K562 (cell line): ENCODE data around the gene ZNF33A. TPM values are rescaled to one million over a fixed set of nuclear protein-coding genes. Genes with fewer than 3 reads are reported as not detected.

ENCODE experiments used
- ARID2 ChIP-seq: fragments of 450-650 bp; IDR thresholded peaks from 2 replicates; pipeline ENCODE4 v1.6.1; 2017; ENCODE audit warnings: antibody characterized with exemption, mild to moderate bottlenecking
- ATF1 ChIP-seq, 2 experiments: fragments of 450-650 bp in 1 of 2; IDR thresholded peaks; 2 replicates each; pipeline ENCODE4 v1.6.1; 2016; ENCODE audit warnings: missing compliant biosample characterization in 1 of 2, missing genetic modification characterization in 1 of 2
- CTCF ChIP-seq, 3 experiments: IDR thresholded peaks in 2 of 3; conservative IDR thresholded peaks in 1 of 3; 2 replicates each; pipeline ENCODE4 v1.5.1; 2011 to 2012; ENCODE audit warnings: low read length in 3 of 3, mild to moderate bottlenecking in 3 of 3, control low read depth in 2 of 3, improper control_type of control experiment in 1 of 3, inconsistent platforms in 1 of 3, low read depth in 1 of 3, mixed read lengths in 1 of 3, moderate library complexity in 1 of 3; ENCODE audit not compliant: insufficient read depth in 2 of 3
- ETV5 ChIP-seq: sonication (generic); formaldehyde crosslinking; IDR thresholded peaks from 2 replicates; pipeline ENCODE4 v1.4.0; 2020; ENCODE audit warnings: low read depth, mild to moderate bottlenecking, missing genetic modification reagents
- HMGN3 ChIP-seq: IDR thresholded peaks from 2 replicates; pipeline ENCODE4 v1.6.1; 2011; ENCODE audit warnings: borderline replicate concordance, low read depth, mild to moderate bottlenecking, mixed read lengths, low read length; ENCODE audit not compliant: insufficient read length; ENCODE audit errors: extremely low read depth
- HNRNPLL ChIP-seq: fragments of 200-400 bp; formaldehyde crosslinking; IDR thresholded peaks from 2 replicates; pipeline ENCODE4 v1.6.1; 2017; ENCODE audit warnings: low read length, low read depth, mild to moderate bottlenecking; ENCODE audit not compliant: poor library complexity, severe bottlenecking
- PML ChIP-seq: IDR thresholded peaks from 2 replicates; pipeline ENCODE4 v1.6.1; 2012; ENCODE audit warnings: low read length, inconsistent platforms
- TEAD1 ChIP-seq, 2 experiments: fragments of 450-650 bp in 1 of 2; sonication (generic) in 1 of 2; formaldehyde crosslinking; IDR thresholded peaks; 2 replicates each; pipeline versions ENCODE4 v1.4.0 to v1.8.0; 2020 to 2022; ENCODE audit warnings: mild to moderate bottlenecking in 2 of 2, missing genetic modification reagents in 1 of 2
- ZBTB7A ChIP-seq: IDR thresholded peaks from 2 replicates; pipeline ENCODE4 v1.6.1; 2011; ENCODE audit warnings: low read depth, mild to moderate bottlenecking, low read length, moderate library complexity, borderline replicate concordance; ENCODE audit not compliant: control insufficient read depth
- ZNF589 ChIP-seq: fragments of 200-800 bp; sonication (Bioruptor generic); IDR thresholded peaks from 2 replicates; pipeline ENCODE4 v1.6.1; 2016; ENCODE audit warnings: low read depth, missing genetic modification characterization, missing compliant biosample characterization
- polyA plus RNA-seq, 8 experiments: library from polyadenylated mRNA; depleted of rRNA in 4 of 8; stranded (reverse) in 5 of 8; unstranded in 3 of 8; fragments of >200 nt; fragmentation: Nextera tagmentation in 2 of 8; fragmentation: Illumina TruSeq in 1 of 8; extraction: Ambion mirVana in 2 of 8; extraction: Trizol in 1 of 8; gene quantifications; 2 replicates each; pipeline versions ENCODE4 v1.2.1 to v1.2.3, GENCODE V29; 2011 to 2014; ENCODE audit warnings: inconsistent platforms in 1 of 8, missing spikeins in 1 of 8
- total RNA-seq, 7 experiments: library from RNA; depleted of rRNA in 6 of 7; stranded (reverse); fragments of >200 nt in 6 of 7; fragmentation: Illumina TruSeq in 2 of 7; extraction: Trizol in 2 of 7; gene quantifications; 2 replicates each; pipeline versions ENCODE4 v1.2.1 to v1.2.3, GENCODE V29; 2011 to 2021; ENCODE audit warnings: low replicate concordance in 1 of 7
- TF ChIP-seq, protein P1 (sequence below), 2 experiments: fragments of 450-650 bp; formaldehyde crosslinking in 1 of 2; IDR thresholded peaks; 2 replicates each; pipeline versions ENCODE4 v1.4.0 to v1.6.1; 2014 to 2020; ENCODE audit warnings: mild to moderate bottlenecking in 2 of 2, borderline replicate concordance in 1 of 2, low read depth in 1 of 2
- TF ChIP-seq, protein P2 (sequence below): fragments of 250-450 bp; sonication (Bioruptor Pico); IDR thresholded peaks from 2 replicates; pipeline ENCODE4 v1.4.0; 2020; ENCODE audit warnings: mild to moderate bottlenecking, moderate library complexity, borderline replicate concordance

ZNF33A gene
- total and polyA plus RNA-seq, 9 of the 15 experiments (the other 6 are each of a cell fraction or from before 2014, with no cell fraction given): 8.1 to 27.5 (median 16.4) TPM

GRCh38 chr10:37976091-37976879 lies 34.2 kb upstream of the ZNF33A start, which contains the start of gene ZNF25 (continued):
- TF ChIP-seq, protein P1, sequence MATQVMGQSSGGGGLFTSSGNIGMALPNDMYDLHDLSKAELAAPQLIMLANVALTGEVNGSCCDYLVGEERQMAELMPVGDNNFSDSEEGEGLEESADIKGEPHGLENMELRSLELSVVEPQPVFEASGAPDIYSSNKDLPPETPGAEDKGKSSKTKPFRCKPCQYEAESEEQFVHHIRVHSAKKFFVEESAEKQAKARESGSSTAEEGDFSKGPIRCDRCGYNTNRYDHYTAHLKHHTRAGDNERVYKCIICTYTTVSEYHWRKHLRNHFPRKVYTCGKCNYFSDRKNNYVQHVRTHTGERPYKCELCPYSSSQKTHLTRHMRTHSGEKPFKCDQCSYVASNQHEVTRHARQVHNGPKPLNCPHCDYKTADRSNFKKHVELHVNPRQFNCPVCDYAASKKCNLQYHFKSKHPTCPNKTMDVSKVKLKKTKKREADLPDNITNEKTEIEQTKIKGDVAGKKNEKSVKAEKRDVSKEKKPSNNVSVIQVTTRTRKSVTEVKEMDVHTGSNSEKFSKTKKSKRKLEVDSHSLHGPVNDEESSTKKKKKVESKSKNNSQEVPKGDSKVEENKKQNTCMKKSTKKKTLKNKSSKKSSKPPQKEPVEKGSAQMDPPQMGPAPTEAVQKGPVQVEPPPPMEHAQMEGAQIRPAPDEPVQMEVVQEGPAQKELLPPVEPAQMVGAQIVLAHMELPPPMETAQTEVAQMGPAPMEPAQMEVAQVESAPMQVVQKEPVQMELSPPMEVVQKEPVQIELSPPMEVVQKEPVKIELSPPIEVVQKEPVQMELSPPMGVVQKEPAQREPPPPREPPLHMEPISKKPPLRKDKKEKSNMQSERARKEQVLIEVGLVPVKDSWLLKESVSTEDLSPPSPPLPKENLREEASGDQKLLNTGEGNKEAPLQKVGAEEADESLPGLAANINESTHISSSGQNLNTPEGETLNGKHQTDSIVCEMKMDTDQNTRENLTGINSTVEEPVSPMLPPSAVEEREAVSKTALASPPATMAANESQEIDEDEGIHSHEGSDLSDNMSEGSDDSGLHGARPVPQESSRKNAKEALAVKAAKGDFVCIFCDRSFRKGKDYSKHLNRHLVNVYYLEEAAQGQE (IDR thresholded peaks at IDR 0.05; ENCODE audit: borderline replicate concordance): peak; percentile 29
- TF ChIP-seq, protein P1 (CRISPR knock-in tag; IDR thresholded peaks at IDR 0.05; ENCODE audit: low read depth): no peak
- TF ChIP-seq ARID2: no peak
- TF ChIP-seq HMGN3: peak; percentile 82
- peak; percentile 93 for TF ChIP-seq ZBTB7A
- no peak for TF ChIP-seq ZNF589 (CRISPR knock-in tag)
- 0 out of 2 replicates have a peak, but pooled peaks have one; percentile 50 for TF ChIP-seq ETV5
- peak; percentile 27; the same call in 1 of the 2 replicates for TF ChIP-seq ATF1 (CRISPR knock-in tag; IDR thresholded peaks at IDR 0.05)
- peak; percentile 97 for TF ChIP-seq ATF1 (tag; IDR thresholded peaks at IDR 0.05)
- TF ChIP-seq, protein P2, sequence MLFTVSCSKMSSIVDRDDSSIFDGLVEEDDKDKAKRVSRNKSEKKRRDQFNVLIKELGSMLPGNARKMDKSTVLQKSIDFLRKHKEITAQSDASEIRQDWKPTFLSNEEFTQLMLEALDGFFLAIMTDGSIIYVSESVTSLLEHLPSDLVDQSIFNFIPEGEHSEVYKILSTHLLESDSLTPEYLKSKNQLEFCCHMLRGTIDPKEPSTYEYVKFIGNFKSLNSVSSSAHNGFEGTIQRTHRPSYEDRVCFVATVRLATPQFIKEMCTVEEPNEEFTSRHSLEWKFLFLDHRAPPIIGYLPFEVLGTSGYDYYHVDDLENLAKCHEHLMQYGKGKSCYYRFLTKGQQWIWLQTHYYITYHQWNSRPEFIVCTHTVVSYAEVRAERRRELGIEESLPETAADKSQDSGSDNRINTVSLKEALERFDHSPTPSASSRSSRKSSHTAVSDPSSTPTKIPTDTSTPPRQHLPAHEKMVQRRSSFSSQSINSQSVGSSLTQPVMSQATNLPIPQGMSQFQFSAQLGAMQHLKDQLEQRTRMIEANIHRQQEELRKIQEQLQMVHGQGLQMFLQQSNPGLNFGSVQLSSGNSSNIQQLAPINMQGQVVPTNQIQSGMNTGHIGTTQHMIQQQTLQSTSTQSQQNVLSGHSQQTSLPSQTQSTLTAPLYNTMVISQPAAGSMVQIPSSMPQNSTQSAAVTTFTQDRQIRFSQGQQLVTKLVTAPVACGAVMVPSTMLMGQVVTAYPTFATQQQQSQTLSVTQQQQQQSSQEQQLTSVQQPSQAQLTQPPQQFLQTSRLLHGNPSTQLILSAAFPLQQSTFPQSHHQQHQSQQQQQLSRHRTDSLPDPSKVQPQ (CRISPR knock-in tag): no peak
- peak; percentile 83 for TF ChIP-seq HNRNPLL
- peak in 1 of 2 experiments; percentile 68; a peak in 1 of 4 replicates for TF ChIP-seq TEAD1 (CRISPR knock-in tag; IDR thresholded peaks at IDR 0.05)
- TF ChIP-seq CTCF (IDR thresholded peaks at IDR 0.05 in 2 of 3, conservative IDR thresholded peaks at IDR 0.05 in 1 of 3; ENCODE audit: insufficient read depth in 2 of 3, low read depth in 1 of 3, low read length in 3 of 3): peak; percentile 96
- peak; percentile 35; the same call in 1 of the 2 replicates for TF ChIP-seq PML
